Testis (tissue), 2 donors: ENCODE data around the gene ZBED3.

Source experiments
- POLR2A ChIP-seq: fragments of 450-650 bp; IDR thresholded peaks from one replicate; pipeline ENCODE4 v1.6.1; 2017; ENCODE audit warnings: antibody characterized with exemption, mild to moderate bottlenecking, moderate library complexity
- TF ChIP-seq, protein P1 (sequence below), 3 experiments: fragments of 450-650 bp in 2 of 3; fragments of 200-600 bp in 1 of 3; sonication (generic) in 1 of 3; IDR thresholded peaks; one replicate each; pipeline ENCODE4 v1.5.1; 2016 to 2019; ENCODE audit warnings: antibody characterized with exemption in 3 of 3, mild to moderate bottlenecking in 2 of 3, moderate library complexity in 1 of 3

DNA sequence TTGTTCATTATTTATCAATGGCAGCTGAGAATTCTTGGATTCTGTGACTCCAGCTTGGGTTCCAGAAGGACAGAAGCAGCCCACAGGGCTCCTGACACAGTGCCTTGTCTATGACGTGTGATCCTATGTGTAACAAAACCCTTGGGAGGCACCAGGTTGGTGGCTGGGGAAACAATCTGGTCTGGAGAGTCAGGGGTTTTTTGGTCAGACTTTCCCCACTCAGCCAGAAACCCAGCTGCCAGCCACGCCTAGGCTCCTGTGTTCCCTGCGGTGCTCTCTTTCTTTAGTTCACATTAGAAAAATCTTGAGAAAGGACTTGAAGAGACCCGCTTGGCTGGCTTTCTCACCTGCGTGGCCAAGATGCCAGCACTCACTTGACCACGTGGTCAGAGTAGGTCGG is 15.5 kb upstream of the ZBED3 start:
- TF ChIP-seq, protein P1, sequence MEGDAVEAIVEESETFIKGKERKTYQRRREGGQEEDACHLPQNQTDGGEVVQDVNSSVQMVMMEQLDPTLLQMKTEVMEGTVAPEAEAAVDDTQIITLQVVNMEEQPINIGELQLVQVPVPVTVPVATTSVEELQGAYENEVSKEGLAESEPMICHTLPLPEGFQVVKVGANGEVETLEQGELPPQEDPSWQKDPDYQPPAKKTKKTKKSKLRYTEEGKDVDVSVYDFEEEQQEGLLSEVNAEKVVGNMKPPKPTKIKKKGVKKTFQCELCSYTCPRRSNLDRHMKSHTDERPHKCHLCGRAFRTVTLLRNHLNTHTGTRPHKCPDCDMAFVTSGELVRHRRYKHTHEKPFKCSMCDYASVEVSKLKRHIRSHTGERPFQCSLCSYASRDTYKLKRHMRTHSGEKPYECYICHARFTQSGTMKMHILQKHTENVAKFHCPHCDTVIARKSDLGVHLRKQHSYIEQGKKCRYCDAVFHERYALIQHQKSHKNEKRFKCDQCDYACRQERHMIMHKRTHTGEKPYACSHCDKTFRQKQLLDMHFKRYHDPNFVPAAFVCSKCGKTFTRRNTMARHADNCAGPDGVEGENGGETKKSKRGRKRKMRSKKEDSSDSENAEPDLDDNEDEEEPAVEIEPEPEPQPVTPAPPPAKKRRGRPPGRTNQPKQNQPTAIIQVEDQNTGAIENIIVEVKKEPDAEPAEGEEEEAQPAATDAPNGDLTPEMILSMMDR (IDR thresholded peaks at IDR 0.05) = no peak
- TF ChIP-seq POLR2A = no peak
